Sigmoid colon (tissue), 3 donors: Measurements from ENCODE around the gene RAB29.

Experiments
- POLR2A ChIP-seq, 2 donors: fragments of 450-650 bp; IDR thresholded peaks; one replicate each; pipeline ENCODE4 v1.6.1; 2016; ENCODE audit warnings: antibody characterized with exemption in 2 of 2, mild to moderate bottlenecking in 2 of 2, moderate library complexity in 2 of 2
- TF ChIP-seq, protein P1 (sequence below), 4 experiments: fragments of 450-650 bp in 3 of 4; fragments of 200-600 bp in 1 of 4; IDR thresholded peaks; one replicate each; pipeline ENCODE4 v1.5.1; 2016 to 2019; ENCODE audit warnings: antibody characterized with exemption in 4 of 4, mild to moderate bottlenecking in 3 of 4, moderate library complexity in 2 of 4

GRCh38 chr1:205719015-205719414, 56.3 kb downstream of the RAB29 start:
- TF ChIP-seq POLR2A (IDR thresholded peaks at IDR 0.05), result no peak
- TF ChIP-seq, protein P1, sequence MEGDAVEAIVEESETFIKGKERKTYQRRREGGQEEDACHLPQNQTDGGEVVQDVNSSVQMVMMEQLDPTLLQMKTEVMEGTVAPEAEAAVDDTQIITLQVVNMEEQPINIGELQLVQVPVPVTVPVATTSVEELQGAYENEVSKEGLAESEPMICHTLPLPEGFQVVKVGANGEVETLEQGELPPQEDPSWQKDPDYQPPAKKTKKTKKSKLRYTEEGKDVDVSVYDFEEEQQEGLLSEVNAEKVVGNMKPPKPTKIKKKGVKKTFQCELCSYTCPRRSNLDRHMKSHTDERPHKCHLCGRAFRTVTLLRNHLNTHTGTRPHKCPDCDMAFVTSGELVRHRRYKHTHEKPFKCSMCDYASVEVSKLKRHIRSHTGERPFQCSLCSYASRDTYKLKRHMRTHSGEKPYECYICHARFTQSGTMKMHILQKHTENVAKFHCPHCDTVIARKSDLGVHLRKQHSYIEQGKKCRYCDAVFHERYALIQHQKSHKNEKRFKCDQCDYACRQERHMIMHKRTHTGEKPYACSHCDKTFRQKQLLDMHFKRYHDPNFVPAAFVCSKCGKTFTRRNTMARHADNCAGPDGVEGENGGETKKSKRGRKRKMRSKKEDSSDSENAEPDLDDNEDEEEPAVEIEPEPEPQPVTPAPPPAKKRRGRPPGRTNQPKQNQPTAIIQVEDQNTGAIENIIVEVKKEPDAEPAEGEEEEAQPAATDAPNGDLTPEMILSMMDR (IDR thresholded peaks at IDR 0.05), result no peak
